Kidney epithelial cell (primary cell): ENCODE measurements around the gene DHRS7. TPM values are rescaled to one million over a fixed set of nuclear protein-coding genes. Genes with fewer than 3 reads are reported as not detected.
"Not testable (repeated sequence)": the region's sequence is repeated elsewhere in the genome, so short reads cannot be mapped to it uniquely, and the experiment has no call there.

Experiments used
- DNase-seq: peaks from one replicate; pipeline ENCODE4 v3.0.0-alpha.2; 2010; ENCODE audit warnings: low read depth
- H3K27me3 ChIP-seq: 2 replicates; pipeline ENCODE4 v1.6.0; 2011; ENCODE audit warnings: low read length; ENCODE audit not compliant: control insufficient read depth, insufficient read depth
- H3K36me3 ChIP-seq: 2 replicates; pipeline ENCODE4 v1.5.1; 2011; ENCODE audit warnings: low read length; ENCODE audit not compliant: control insufficient read depth, insufficient read depth
- H3K4me3 ChIP-seq: 2 replicates; pipeline ENCODE4 v1.5.1; 2011; ENCODE audit warnings: low read depth, mild to moderate bottlenecking, control low read depth, low read length
- CTCF ChIP-seq: IDR thresholded peaks from 2 replicates; pipeline ENCODE4 v1.5.1; 2011; ENCODE audit warnings: mild to moderate bottlenecking, moderate library complexity, low read length, control low read depth, inconsistent platforms; ENCODE audit not compliant: insufficient read depth, poor library complexity, severe bottlenecking
- total RNA-seq: library from RNA; depleted of rRNA; stranded (reverse); fragments of >200 nt; gene quantifications from 2 replicates; pipeline ENCODE4 v1.2.3, GENCODE V29; 2015

The DHRS7 gene
- total RNA-seq, 1 donor from 2014 or later = 107 TPM

- DNase-seq = no peak
- no peak overlapping the region for H3K4me3 ChIP-seq
- H3K27me3 ChIP-seq = no peaks in the 10 kb centered on the region
- no peak for TF ChIP-seq CTCF
- peaks cover 2% of the 10 kb centered on the region for H3K36me3 ChIP-seq
Observed at GRCh38 chr14:60111732-60112131, 53.5 kb downstream of the DHRS7 start.

- TF ChIP-seq CTCF = no peak
- peaks cover 2% of the 10 kb centered on the region for H3K36me3 ChIP-seq
- no peak for DNase-seq
- H3K27me3 ChIP-seq = no peaks in the 10 kb centered on the region
- H3K4me3 ChIP-seq = no peak overlapping the region
Observed at GRCh38 chr14:60107477-60107876, 57.7 kb downstream of the DHRS7 start.

GRCh38 chr14:60106339-60106738 is 58.9 kb downstream of the DHRS7 start:
- Histone ChIP-seq H3K36me3 (peaks cover 2% of the 10 kb centered on the region), H3K27me3 (no peaks in the 10 kb centered on the region), H3K4me3 (no peak overlapping the region)
- peak; percentile 61 for DNase-seq
- TF ChIP-seq CTCF = no peak

GRCh38 chr14:60102389-60102788 is 62.8 kb downstream of the DHRS7 start:
- Histone ChIP-seq H3K4me3 (no peak overlapping the region), H3K27me3 (no peaks in the 10 kb centered on the region), H3K36me3 (no peaks in the 10 kb centered on the region)
- DNase-seq = no peak
- TF ChIP-seq CTCF = no peak

GRCh38 chr14:60101786-60102185 is 63.4 kb downstream of the DHRS7 start:
- H3K27me3 ChIP-seq = no peaks in the 10 kb centered on the region
- no peak for DNase-seq
- no peaks in the 10 kb centered on the region for H3K36me3 ChIP-seq
- no peak for TF ChIP-seq CTCF
- H3K4me3 ChIP-seq = no peak overlapping the region

GRCh38 chr14:60099855-60100254 is 65.3 kb downstream of the DHRS7 start:
- DNase-seq, H3K4me3 ChIP-seq, H3K36me3 ChIP-seq, H3K27me3 ChIP-seq: not testable (repeated sequence)
